ENCODE results near the gene ZNF146.
"Not testable (repeated sequence)": the region's sequence is repeated elsewhere in the genome, so short reads cannot be mapped to it uniquely, and the experiment has no call there.

The ZNF146 gene

GRCh38 chr19:36214386-36215275 lies at the start of gene ZNF146, which contains the start of gene ZNF565:
ZNF146 (plus strand) TSS chr19:36215106; CDS start chr19:36236441, 21,335 bp downstream.
ZNF565 (minus strand) TSS chr19:36214665; CDS start chr19:36201985, 12,680 bp downstream.
- peak; percentile 95 for DNase-seq

GRCh38 chr19:36169084-36169760 lies 45.7 kb upstream of the ZNF146 start:
- DNase-seq = no peak

GRCh38 chr19:36172852-36173251 lies 42.1 kb upstream of the ZNF146 start:
- no peak for DNase-seq

- DNase-seq = not testable (repeated sequence)
These were observed 41.1 kb upstream of the ZNF146 start for GRCh38 chr19:36173846-36174245.

GRCh38 chr19:36179077-36179476 lies 35.8 kb upstream of the ZNF146 start:
- DNase-seq = not testable (repeated sequence)

GRCh38 chr19:36182612-36183244 lies 32.2 kb upstream of the ZNF146 start:
- DNase-seq = no peak

- no peak for DNase-seq
These were observed 31.7 kb upstream of the ZNF146 start for GRCh38 chr19:36183245-36183628.

- DNase-seq = not testable (repeated sequence)
These were observed 28.2 kb upstream of the ZNF146 start for GRCh38 chr19:36186722-36187121.

- no peak for DNase-seq
These were observed 18.7 kb upstream of the ZNF146 start for GRCh38 chr19:36196249-36196648.

- no peak for DNase-seq
These were observed 16.8 kb upstream of the ZNF146 start for GRCh38 chr19:36198119-36198518.

GRCh38 chr19:36201684-36202083 lies 13.2 kb upstream of the ZNF146 start:
- no peak for DNase-seq

- no peak for DNase-seq
These were observed 11.6 kb upstream of the ZNF146 start for GRCh38 chr19:36203293-36203692.

- no peak for DNase-seq
These were observed 7.2 kb upstream of the ZNF146 start for GRCh38 chr19:36207605-36208252.

GRCh38 chr19:36209372-36209771 lies 5.5 kb upstream of the ZNF146 start:
- DNase-seq = no peak

GRCh38 chr19:36210497-36210896 lies 4.4 kb upstream of the ZNF146 start:
- DNase-seq = no peak

- no peak for DNase-seq
These were observed 2.0 kb upstream of the ZNF146 start for GRCh38 chr19:36212895-36213294.

- no peak for DNase-seq
These were observed 594 bp downstream of the ZNF146 start for GRCh38 chr19:36215276-36216123.

GRCh38 chr19:36221474-36221873 lies 6.6 kb downstream of the ZNF146 start:
- DNase-seq = no peak

GRCh38 chr19:36222503-36222902 lies 7.6 kb downstream of the ZNF146 start:
- DNase-seq = no peak

- DNase-seq = no peak
These were observed 10.4 kb downstream of the ZNF146 start for GRCh38 chr19:36225219-36225892.

- DNase-seq = not testable (repeated sequence)
These were observed 18.7 kb downstream of the ZNF146 start for GRCh38 chr19:36233626-36234025.

Data from NCI-H1436 treated with DMSO at 0.1 percent for 48 hours (cell line).